HS-27A (cell line): ENCODE results near the gene COL9A1.

Experiments used
- DNase-seq: peaks from one replicate; pipeline ENCODE4 v3.0.0-alpha.2; 2012; ENCODE audit warnings: low read depth, missing footprints

Gene COL9A1

DNA sequence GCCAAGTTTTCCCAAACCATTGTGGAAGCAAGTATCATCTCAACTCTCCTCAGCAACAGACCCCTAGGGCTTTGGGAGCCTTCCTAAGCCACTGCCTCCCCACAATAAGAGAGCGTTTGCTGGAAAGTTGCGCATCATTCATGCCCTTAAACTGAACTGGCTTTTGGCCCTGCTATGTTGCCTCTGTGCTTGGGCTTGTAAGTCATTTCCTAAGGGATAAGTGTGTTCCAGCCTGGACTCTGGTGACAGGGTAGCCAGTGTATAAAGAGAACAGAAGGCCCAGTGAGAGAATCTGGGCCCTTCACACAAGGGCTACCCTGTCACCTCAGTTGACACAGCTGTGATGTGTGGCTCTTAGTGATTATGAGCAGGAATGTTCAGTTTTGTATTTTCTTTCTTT is 77.8 kb downstream of the COL9A1 start:
- no peak for DNase-seq

DNA sequence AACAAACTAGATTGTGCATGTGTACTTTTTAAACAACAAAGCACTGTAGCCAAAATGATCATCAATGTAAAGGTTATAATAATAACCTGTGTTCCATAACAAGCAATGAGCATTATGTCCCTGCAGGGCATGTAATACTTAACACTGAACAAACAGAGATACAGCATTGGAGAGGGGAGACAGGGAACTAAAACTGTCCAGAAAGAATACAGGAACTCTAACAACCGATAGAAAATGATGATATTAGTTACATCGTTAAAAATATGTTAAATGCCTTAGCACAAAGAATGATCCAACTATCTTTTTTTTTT is 80.5 kb downstream of the COL9A1 start:
- DNase-seq, result no peak

DNA sequence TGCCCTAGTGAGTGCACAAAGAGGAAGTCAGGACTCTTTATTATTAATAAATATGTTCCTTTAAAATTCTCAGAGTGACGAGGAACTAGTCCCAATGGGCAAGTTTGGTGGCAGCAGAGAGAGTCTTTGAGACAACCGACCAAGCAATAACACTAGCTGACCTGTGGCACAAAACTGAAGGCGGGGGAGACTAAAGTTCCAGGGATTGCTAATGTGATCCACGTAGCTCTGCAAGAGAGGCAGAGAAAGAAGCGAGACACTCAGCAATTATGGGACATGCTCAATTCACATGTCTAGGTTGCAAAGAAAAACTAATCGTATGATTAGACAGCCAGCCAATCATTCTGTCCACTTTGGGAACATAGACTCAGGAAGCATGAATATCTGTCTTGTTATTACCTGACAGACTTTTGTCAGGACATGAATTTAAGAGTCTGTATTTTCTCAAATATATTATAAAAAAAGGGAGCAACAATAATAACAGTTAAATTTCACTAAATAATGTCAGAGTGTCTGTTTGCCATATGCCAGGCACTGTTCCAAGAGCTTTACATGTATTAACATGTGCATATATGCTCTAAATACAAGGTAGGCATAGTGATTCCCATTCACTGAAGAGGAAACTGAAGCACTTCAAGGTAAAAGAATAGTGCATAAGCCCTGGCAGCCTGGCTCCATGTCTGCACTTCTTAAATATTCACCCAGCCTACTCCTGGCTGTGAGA is 81.0 kb downstream of the COL9A1 start:
- DNase-seq, result no peak

DNA sequence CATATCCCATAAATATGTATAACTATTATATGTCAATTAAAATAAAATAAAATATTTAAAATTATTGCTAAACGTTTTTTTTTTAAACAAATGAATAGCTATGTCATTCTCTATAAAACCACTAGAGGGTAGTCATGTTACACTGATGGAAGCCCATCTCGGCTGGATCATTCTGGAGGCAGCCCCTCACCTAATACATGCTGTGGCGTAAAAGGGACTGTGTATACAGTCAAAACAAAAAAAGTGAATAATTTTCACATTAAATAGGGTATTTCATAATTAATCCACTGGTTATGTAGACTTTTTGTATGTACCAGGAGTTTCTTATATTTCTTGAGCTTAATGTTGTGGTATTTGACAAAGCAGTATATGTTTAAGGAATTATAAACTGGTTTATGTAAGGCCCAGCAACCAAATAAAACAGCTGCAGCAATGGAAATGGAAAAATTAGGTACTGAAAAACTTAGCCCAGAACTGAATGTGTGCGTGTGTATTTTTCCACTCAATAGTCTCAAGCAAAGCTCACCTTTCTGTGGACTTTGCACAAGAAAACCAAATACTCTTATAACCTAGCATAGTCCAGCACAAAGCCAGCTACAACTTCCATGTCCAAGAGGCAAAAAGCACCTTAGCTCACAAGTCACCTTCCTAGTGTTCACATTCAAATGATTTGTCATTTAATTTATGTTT is 81.7 kb downstream of the COL9A1 start:
- peak; percentile 1 for DNase-seq

DNA sequence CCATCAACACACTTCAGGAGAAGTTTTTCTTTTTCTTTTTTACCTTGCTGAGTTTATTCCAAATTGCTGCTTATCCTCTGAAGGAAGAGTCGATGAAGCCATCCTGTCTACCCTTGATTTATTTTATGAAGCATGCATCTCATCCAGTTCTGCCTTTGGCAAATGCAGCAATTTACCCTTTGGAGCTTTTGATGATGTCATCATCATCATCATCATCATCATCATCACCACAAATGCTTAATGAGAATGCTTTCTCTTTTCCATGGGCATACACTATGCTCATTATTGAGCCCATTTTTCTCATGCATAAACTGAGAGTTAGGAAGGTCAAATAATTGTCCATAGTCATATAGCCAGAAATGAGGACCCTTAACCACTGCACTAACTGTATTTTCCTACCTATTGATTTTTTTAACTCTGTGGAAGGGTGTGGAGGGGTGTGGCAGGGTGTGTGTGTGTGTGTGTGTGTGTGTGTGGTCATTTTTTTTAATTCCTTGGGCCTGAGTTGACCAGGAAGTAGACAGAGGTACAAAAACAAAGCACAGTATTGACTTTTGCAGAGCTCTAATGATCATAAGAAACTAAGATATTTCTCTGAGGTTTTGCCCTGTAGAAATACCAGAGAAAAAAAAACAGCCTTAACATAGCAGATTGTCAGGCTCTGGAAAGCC is 82.8 kb downstream of the COL9A1 start:
- DNase-seq, result no peak

DNA sequence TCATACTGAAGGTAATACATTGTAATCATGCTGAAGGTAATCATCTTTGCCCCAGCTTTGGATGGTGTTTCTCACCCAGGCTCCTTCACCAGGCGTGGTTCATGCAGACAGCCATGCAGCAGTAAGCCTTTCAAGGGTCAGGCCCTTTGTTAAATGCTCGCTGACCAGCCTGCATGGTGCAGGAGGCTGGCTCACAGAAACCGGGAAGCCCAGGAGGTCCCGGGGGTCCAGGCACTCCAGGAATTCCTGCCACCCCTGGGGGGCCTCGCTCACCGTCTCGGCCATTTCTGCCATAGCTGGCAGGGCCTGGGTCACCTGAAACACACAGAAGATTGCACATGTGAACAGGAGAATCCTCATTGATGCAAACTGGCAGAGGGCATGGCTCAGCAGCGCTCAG is 86.1 kb downstream of the COL9A1 start:
- no peak for DNase-seq

DNA sequence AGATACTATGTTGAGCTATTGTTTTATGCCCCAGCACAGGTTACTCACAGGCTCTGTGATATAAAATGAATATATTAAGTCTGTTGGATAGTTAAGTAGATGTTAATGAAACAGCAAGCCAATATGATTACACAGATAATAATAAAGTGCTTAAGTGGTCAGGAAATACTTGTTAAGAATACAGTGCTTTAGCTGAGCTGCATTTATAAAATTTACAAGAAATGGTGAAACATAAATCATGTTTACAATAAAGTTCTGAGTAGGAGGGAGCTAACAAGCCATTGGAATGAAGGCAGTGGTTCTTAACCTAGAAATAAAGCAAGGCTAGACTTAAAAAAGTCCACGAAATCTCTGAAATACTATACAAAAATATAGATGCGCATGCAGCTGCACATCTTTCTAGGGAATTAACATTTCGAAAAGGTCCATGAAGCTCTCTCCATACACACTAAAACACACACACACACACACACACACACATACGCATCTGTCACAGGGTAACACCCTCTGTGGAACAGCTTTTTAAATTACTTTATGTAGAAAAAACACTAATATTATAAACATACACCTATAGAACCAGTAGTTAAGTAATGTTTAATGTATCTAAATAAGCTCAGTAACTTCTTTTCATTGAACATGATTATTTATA is 87.3 kb downstream of the COL9A1 start:
- DNase-seq, result no peak

DNA sequence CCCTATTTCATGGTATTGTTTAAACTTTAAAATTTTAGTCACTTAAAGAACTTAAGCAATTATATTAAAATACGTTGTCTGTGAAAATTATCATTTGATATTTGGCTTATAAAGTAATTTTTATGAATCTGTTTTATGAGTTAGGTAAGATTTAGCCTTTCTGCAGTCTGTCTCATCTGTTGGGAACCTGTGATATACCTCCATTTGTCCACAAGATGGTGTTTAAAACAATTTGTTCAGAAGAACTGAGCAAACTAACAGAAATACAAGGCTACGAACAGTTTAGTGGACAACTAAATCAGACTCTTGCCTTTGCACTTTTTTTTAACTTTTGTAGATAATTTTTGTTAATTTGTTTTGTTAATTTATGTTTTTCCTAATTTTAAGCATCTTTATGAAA is 92.4 kb downstream of the COL9A1 start:
- no peak for DNase-seq

DNA sequence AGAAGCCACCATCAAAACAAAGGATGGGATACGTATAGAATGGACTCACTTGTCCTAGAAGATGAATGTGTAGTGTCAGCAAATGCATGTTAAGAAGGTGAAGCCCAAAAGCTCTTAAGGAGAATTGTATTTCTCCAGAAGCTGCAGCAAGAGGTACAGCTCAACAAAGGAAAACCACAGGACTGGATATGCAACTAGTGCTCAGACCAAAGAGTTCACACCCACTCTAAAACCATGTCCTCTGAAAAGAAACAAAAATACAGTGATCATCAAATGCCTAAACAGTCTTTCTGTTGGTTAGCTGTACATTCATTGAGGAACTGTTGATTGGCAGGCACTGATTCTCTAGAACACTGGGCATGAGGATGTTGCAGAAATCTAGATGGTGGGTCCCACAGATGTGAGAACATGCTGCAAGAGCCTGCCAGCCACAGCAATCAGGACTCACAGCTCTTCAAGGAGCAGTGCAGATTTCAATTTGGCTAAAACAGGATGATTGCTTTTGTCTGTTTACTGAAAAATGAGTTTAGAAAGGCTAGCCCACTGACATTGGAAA is 94.6 kb downstream of the COL9A1 start:
- no peak for DNase-seq

DNA sequence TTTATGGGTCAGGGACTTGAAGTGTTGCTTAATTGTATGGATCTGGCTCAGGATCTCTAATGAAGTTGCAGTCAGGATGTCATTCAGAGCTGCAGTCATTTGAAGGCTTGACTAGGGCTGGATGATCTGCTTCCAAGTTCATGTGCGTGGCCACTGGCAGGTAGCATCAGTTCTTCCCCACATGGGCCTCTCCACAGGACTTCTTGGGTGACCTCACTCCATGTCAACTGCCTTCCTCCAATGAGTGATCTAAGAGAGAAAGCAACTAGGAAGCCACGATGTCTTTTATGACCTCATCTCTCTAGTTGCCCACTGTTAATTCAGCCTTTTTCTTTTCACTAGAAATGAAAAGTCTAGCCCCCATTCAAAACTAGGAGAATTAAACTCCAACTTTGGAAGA is 104.1 kb downstream of the COL9A1 start:
- no peak for DNase-seq

DNA sequence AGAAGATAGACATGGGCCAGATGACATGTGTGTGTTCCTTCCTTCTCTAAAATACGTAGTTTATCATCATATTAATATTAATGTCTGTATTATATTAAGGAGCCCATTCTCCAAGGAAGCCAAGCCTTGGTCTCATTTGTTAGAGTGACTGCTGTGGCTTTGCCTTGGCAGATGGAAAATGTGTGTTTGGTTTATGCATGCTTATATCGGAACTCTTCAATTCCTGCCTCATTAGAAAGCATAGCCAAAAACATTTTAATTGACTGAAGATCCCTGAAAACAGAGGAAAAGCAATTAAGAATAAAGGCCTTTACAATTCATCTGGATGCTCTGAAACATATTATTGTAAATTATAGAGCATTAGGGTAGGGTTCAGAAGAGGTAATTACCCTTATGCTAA is 106.4 kb downstream of the COL9A1 start:
- no peak for DNase-seq

DNA sequence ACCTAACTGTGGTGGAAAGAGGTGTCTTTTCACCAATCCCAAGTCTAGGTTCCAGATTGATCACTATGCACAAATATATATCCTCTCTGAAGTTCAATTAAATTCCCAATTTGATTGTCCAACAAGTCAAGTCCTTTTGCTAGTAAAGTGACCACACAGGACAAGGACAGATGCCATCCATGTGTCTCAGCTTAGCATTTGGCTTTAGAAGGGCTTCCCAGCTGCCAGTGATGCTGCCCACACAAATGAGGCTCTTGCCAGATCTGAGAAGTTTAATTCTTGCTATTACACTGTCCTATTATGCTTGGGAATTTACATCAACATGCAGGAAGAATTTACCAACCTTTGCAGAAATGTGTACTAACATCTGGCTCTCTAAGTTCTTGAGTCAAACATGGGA is 108.5 kb downstream of the COL9A1 start:
- no peak for DNase-seq

DNA sequence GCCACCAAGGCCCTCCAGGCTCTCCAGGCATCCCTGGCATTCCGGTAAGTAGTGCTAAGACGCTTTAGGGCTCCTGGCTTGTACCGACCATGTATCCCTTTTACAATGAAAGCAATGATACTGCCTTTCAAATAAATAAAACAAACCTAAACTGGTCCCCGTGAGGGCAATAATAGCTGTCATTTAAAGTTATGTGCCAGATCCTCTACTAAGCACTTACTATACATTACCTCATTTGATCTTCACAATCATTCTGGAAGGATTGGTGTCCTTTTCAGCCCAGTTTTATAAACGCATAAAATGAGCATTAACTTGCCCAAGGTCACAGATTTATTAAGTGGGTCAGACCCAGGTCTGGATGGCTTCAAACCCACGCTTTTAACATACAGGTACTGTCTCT is 114.7 kb downstream of the COL9A1 start:
- no peak for DNase-seq

DNA sequence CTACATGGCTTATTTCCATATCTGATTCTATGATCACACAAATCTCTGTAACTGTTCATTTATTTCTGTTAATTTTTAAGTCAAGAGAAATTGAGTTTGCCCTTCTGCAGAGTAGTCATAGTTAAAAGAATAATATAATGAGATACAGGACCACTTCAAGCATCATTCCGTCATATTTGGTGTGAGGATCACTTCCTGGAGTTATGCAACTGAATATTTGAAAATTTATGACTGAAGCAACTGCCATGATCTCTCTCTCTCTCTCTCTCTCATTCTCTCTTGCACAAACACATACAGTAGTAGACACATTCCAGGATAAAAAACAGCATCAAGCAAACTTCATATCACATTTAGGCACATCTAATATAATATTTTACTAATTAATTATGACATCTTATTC is 116.4 kb downstream of the COL9A1 start:
- DNase-seq, result no peak

DNA sequence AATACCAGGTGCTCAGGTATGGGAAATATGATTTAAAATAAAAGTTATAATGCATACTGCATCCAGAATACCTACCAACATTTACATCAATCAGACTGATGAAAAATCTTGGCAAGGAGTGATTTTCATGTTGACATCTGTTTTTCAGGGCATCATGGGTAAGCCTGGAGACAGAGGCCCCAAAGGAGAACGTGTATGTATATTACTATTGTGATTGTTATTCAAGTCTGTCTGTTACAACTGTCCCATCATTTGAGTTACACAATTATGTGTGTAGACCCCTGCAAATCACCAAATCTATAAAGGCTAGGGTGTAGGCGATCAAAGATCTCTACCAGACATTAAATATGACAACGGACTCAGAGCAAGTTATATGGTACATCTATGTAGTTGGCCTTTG is 118.2 kb downstream of the COL9A1 start:
- no peak for DNase-seq

DNA sequence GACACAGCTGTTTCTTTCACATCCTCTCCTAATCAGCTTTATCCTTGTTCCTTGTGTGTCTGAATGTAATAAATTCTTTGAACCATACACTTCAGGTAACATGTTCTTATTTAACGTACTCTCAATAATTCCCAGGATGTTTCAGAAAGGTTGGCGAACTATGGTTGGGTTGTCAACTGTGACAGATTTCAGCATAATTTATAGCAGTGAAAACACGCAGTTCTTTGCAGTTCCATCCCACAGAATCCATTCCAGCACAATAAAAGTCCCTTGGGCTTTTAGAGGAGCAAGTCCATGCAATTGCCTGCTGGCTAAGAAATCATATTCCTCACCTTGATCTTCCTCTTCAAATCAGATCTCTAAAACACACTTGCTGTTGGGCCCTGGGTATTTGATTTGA is 119.3 kb downstream of the COL9A1 start:
- no peak for DNase-seq

DNA sequence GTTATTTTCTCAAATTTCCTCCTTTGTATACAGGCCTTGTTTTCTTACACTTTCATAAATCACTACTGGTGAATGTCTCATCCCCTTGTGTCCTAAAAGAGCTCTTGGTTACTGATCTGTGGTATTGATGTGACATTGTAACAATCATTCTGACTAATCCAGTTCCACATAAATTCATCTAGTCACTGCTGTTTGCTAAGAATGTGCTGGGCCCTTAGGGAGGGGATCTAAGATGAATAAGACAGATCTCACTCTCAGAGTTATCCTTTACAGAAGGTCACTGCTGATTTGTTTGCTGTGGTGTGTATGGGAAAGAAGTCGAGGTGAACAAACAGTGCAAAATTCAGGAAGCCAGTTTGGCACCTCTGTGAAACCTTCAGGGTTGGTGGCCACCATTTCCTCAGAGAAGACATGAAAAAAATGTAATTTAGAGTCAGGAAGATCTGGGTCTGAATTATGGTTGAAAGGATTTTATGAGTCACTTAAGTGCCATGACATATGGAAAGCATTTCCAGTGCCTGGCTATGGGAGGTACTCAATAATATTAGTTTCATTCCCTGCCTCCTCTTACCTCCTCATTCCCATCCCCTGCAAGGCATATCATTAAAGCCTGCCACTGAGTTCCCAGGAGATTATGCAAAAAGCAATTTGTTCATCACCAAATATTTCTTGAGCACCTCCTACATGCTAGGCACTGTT is 121.8 kb downstream of the COL9A1 start:
- no peak for DNase-seq

DNA sequence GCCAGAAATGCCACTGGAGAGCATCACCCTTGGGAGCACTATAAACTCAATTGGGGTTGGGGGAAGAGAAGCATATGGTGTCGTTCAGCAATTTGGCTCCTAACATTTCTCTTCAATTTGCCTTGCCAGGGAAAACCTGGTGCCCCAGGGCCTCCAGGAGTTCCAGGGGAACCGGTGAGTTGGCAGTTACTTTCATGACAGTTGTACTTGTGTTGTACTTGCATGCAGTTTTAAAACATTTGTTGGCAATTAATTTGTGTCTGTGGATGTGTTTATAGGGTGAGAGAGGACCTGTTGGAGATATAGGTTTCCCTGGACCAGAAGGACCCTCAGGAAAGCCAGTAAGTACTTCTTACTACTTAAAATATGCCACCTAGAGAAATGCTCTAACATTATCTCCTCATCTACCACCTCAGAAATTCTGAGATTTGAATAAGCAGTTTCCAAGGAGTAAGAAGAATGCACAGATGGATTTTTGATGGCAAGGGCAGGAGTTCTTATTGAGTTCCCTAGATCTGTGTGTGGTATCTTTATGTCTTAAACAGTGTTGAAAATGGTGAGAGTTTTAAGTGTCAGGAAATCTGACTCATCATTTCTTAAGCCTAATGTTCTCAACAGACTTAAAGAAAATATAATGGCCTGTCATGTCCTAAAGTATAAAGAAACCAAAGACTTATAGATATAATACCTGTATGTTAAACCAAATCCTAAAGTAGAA is 122.5 kb downstream of the COL9A1 start:
- DNase-seq, result no peak

DNA sequence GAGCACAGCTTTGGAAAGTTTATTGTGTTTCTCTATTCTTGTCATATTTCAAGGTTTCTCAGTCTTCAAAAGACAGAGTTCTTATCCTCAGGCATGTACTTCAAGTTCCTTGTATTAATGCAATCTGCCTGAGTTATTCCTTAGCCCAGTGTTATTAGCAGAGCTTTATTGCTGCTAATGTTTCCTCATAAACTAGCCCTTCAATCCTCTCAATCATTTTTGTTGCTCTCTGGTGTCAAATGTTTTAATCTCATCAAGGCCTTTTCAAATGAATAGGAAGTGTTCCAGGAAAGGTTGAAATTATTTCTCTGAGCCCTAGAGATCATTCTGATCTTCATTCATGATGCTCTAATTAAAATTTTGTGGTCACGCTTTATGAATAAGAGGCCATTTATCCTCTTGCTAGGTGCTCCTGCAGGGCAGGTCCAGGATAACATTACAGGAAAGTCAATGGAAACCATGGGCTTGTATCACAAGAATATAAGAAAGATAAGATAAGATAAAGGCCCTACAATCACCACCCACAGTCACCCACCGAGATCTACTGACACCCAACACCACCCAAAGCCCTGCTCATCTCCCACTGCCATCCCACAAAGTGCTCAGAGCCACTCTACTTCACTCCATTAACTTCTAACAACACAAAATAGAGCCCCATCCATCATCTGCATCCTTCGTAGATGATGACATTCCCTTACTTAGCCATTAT is 125.9 kb downstream of the COL9A1 start:
- DNase-seq, result no peak

DNA sequence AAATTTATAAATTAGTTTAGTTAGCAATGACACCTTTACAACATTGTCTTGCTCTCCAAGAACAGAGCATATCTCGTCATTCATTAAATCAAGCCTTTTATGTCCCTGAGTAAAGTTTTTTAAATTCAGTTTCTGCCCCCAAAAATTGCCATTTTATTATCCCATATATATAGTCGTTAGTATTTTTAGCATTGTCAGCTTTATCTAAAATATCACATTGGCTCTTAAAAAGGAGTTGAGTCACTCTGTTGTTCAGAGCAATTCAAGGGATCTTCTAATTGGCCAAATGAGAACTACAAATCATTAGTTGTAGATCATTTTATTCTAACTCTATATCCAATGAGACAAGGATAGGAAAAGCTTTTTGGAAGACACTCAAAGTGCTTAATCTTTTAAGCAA is 127.1 kb downstream of the COL9A1 start:
- DNase-seq, result no peak

DNA sequence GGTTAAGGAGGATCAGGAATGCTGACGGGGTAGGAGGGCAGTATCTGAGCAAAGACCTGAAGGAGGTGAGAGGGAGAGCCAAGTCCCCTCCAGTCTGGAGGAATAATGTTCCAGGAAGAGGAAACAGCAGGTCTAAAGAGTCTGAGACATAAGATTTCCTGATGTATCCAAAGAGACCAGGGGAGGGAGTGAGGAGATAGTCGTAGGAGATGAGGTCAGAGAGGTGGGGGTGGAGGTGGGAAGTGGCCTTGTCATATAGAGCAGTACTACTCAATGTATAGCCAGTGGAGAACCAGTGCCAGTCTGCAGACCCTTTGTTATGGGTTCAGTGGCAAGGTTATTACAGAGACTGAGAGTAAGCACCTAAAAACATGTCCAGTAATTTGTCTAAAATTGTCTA is 130.6 kb downstream of the COL9A1 start:
- no peak for DNase-seq
